Measurements from ENCODE around the gene POLR2L.

DNA sequence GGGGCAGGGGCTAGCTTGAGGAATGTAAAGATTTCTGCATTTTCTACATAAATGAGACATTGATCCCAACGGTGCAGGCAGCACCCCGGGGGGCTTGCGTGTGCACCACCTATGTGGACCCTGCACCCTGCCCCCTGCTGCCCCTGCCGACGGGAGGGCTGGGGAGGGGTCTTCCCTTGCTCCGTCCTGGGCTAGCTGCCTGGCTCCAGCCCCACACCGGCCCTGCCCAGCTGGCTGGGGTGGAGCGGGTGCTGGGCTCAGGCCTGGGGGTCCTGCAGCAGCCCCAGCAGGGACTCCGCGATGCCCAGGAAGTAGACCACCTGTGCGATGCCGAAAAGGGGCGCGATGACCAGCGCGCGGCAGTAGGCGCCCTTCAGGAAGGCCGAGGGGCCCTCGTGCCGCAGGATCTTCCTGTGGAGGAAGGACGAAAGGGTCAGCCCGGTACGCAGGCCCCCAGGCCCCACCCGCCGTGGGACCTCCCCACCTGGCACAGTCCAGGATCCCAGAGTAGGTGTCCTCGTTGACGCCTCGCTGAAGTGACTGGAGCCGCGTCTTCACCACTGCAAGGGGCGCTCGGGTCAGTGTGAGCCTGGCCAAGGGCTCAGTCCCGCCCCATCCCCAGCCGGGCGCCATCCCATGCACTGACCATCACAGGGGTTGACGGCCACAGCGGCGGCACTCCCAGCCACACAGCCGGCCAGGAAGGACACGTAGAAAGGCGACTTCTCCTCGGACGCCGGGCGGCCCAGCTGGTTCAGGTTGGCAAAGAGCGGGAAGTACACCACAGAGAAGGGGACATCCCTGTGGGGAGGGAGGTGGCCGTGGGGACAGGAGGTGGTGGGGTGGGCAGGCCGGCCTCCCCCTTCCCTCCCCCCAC is 50.4 kb downstream of the POLR2L start:
- TF ChIP-seq, protein P1, sequence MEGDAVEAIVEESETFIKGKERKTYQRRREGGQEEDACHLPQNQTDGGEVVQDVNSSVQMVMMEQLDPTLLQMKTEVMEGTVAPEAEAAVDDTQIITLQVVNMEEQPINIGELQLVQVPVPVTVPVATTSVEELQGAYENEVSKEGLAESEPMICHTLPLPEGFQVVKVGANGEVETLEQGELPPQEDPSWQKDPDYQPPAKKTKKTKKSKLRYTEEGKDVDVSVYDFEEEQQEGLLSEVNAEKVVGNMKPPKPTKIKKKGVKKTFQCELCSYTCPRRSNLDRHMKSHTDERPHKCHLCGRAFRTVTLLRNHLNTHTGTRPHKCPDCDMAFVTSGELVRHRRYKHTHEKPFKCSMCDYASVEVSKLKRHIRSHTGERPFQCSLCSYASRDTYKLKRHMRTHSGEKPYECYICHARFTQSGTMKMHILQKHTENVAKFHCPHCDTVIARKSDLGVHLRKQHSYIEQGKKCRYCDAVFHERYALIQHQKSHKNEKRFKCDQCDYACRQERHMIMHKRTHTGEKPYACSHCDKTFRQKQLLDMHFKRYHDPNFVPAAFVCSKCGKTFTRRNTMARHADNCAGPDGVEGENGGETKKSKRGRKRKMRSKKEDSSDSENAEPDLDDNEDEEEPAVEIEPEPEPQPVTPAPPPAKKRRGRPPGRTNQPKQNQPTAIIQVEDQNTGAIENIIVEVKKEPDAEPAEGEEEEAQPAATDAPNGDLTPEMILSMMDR (IDR thresholded peaks at IDR 0.05): no peak
- TF ChIP-seq POLR2AphosphoS5 (IDR thresholded peaks at IDR 0.05; ENCODE audit: insufficient read depth in 1 of 2, low read depth in 1 of 2) (no peak), POLR2A (IDR thresholded peaks at IDR 0.05) (no peak)
